RWPE1 (cell line): ENCODE measurements around the gene SLC16A1.

ENCODE experiments used
- CTCF ChIA-PET: fragments of 350-600 bp; sonication (Branson Sonifier 250); formaldehyde crosslinking; extraction: SDS; loops from one replicate; lab custom pipeline; 2021; lab: Yijun Ruan, JAX
- POLR2A ChIA-PET: fragments of 400-600 bp; formaldehyde crosslinking; extraction: SDS; loops from one replicate; lab custom pipeline; 2020; ENCODE audit warnings: antibody characterized with exemption; ENCODE audit not compliant: low non-redundant PET; lab: Yijun Ruan, JAX
- DNase-seq: peaks from one replicate; pipeline ENCODE4 v3.0.0; 2012; ENCODE audit warnings: low spot score
- H3K27ac ChIP-seq: fragments of 450-650 bp; 2 replicates; pipeline ENCODE4 v1.5.1; 2017
- TF ChIP-seq, protein P1 (sequence below): fragments of 450-650 bp; conservative IDR thresholded peaks from 2 replicates; pipeline ENCODE4 v1.5.1; 2017; ENCODE audit warnings: low read depth, mild to moderate bottlenecking

The SLC16A1 gene

DNA sequence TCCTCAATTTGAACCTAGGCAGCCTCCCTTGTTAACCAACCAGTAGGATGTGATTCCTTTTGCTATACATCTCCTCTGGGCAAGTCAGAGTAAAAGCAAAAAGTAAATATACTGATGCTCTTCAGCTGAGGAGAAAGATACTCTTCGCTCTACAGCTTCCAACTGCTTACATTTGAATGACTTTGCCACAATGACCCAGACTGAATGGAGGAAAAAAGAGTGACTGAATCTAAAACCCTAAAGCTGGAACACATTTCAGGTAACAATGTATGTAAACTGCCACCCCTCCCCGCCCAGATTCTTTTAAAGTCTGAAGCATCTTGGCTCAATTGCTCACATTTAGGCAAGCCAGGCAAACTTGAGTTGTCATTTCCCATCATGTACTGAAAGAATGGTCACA lies 46.1 kb downstream of the SLC16A1 start:
- H3K27ac ChIP-seq = no peak overlapping the region
- CTCF ChIA-PET = no interaction called here
- POLR2A ChIA-PET = no interaction called here
- TF ChIP-seq, protein P1, sequence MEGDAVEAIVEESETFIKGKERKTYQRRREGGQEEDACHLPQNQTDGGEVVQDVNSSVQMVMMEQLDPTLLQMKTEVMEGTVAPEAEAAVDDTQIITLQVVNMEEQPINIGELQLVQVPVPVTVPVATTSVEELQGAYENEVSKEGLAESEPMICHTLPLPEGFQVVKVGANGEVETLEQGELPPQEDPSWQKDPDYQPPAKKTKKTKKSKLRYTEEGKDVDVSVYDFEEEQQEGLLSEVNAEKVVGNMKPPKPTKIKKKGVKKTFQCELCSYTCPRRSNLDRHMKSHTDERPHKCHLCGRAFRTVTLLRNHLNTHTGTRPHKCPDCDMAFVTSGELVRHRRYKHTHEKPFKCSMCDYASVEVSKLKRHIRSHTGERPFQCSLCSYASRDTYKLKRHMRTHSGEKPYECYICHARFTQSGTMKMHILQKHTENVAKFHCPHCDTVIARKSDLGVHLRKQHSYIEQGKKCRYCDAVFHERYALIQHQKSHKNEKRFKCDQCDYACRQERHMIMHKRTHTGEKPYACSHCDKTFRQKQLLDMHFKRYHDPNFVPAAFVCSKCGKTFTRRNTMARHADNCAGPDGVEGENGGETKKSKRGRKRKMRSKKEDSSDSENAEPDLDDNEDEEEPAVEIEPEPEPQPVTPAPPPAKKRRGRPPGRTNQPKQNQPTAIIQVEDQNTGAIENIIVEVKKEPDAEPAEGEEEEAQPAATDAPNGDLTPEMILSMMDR = no peak
- DNase-seq = no peak

DNA sequence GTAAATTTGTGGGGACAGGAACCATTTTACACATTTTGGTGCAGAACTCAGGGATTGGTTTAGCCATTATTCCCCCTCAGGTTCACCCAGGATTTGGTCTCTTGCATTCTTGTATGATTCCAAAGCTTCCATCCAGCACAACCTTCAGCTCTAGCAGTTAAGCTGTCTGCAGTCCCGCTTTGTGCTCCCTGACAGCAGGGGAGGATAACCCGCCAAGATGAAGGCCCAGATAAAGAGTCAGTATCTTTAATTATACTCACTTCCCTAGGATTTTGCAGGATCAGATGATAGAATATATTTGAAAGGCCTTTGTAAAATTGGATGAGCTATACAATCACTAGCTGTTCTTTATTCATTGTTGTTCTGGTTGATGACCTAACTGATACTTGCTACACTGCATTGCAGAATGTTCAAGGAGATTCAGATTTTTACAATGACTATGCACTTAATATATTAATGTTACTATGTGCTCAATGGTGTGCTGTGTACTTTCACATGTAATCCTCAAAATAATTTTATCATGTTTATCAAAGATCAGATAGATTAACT lies 49.8 kb downstream of the SLC16A1 start:
- ChIA-PET CTCF (interaction anchor here (0.6 kb wide), 1 partner anchor 1914 kb away, joined by 3 read pairs; no protein-coding TSS in a partner anchor), POLR2A (interaction anchor here (0.6 to 1.0 kb wide), 2 partner anchors 31 to 47 kb away, joined by 3 to 4 read pairs; no protein-coding TSS in a partner anchor)
- no peak overlapping the region for H3K27ac ChIP-seq
- TF ChIP-seq, protein P1 = no peak
- DNase-seq = no peak

DNA sequence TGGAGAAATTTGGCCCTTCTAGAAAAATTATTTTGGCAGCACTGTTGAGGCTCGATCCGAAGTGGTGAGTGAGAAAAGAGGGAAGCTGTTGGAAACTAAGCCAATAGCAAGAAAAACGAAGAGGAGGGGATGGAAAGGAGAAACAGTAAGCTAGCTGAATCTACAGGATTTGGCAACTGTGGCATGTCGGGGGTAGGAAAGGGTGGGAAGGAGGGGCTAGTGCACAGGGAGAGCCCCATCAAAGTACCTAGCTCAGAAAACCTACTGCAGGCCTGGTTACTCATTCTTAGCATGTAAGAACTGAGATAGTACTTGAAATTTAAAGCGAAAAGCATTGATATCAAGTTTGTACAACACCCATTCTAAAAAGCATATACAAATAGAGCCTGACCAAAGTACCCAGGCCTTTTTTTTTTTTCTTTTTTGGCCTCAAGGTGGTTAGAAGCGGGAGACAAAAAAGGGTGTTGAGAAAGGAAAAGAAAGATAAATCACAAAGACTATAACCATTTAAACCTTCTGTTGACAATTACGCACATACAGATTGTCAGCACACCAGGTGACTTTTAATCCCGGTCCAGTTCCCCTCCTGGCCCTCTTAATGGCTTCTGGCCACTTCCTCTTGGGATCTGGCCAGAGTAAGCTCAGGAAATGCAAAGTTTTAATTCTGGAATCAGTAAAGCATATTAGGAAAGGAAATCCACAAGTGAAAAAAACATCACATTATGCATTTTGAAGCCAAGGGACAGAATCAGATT lies 50.4 kb downstream of the SLC16A1 start:
- no peak for DNase-seq
- ChIA-PET CTCF (interaction anchor here (0.6 kb wide), 2 partner anchors 168 to 1913 kb away, joined by 3 to 5 read pairs; no protein-coding TSS in a partner anchor), POLR2A (interaction anchor here (0.6 to 1.0 kb wide), 2 partner anchors 31 to 48 kb away, joined by 3 to 4 read pairs; no protein-coding TSS in a partner anchor)
- TF ChIP-seq, protein P1 = no peak
- peak overlapping the region; percentile 65; the same call in 1 of the 2 replicates for H3K27ac ChIP-seq

DNA sequence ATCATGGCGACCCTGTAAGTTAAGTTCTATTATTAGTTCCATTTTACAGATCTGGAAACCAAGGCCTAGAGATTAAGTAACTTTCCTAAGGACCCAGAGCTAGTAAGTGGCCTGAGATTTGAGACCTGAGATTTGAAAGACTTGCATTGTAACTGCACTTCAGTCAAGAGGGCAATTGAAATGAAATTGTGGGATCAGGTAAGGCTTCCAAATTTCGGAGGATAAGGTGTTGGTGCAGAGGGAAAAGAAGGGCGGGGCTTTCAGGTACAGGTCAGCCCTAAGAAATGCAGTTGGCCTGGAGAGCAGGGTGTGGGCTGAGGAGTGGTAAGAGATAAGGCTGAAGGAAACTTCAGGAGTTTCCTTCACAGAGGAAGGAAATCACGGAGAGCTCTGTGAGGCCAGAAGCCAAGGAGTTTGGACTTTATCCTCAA lies 51.1 kb downstream of the SLC16A1 start:
- ChIA-PET CTCF (interaction anchor here (0.8 kb wide), 1 partner anchor 24 kb away, joined by 4 read pairs; no protein-coding TSS in a partner anchor), POLR2A (interaction anchor here (0.6 kb wide), 1 partner anchor 87 kb away, joined by 3 read pairs; no protein-coding TSS in a partner anchor)
- TF ChIP-seq, protein P1 = no peak
- H3K27ac ChIP-seq = peak overlapping the region; percentile 65; the same call in 1 of the 2 replicates
- peak; percentile 74 for DNase-seq

DNA sequence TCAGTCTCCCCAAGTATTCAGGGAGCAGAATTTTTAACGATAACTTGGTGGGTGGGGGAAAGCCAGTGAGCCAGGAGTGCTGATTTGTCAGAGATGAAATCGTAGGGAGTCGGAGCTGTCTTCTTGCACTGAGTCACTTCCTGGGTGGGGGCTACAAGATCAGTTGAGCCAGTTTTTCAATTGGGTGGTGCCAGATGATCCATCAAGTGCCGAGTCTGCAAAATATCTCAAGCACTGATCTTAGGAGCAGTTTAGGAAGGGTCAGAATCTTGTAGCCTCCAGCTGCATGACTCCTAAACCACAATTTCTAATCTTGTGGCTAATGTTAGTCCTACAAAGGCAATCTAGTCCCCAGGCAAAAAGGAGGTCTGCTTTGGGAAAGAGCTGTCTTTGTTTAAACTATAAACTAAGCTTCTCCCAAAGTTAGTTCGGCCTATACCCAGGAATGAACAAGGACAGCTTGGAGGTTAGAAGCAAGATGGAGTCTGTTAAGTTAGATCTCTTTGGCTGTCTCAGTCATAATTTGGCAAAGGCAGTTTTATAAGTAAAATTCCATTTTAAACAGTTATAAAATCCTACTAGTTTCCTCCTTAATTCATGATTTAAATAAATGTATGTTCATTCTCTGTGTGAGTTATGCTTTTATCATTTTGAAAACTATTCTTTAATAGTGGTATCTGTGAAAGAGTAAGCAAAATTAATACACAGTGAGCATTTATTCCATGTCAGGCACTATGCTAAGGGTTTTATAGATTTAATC lies 51.7 kb downstream of the SLC16A1 start:
- peak overlapping the region; percentile 72 for H3K27ac ChIP-seq
- POLR2A ChIA-PET = interaction anchor here (0.6 kb wide), 1 partner anchor 87 kb away, joined by 3 read pairs; no protein-coding TSS in a partner anchor
- TF ChIP-seq, protein P1 = no peak
- CTCF ChIA-PET = interaction anchor here (0.7 to 0.8 kb wide), 2 partner anchors 24 to 173 kb away, joined by 3 to 4 read pairs; no protein-coding TSS in a partner anchor
- peak; percentile 53 for DNase-seq

DNA sequence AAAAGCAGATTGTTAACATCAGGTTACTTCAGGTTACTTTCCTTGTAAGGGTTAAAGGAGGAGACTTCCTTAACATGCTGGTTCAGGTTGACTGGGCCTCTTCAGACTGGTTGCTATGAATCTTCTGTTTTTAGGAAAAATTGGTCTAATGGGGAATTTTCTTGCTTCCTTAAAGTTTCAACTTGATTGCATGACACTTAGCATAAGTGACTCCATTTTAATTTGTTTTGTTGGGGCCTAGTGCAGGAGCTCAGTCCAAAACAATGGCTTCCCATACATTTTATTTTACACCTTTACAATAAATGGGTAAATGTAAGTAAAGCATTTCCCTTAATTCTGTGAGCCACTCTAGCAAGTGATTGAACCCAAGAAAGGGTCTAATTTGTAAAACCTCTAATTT lies 53.8 kb downstream of the SLC16A1 start:
- TF ChIP-seq, protein P1 = no peak
- ChIA-PET CTCF (no interaction called here), POLR2A (no interaction called here)
- DNase-seq = no peak
- H3K27ac ChIP-seq = no peak overlapping the region
